IMR-90 (cell line): Measurements from ENCODE around the gene PFDN6.
"Not testable (repeated sequence)": the region's sequence is repeated elsewhere in the genome, so short reads cannot be mapped to it uniquely, and the experiment has no call there.

Source experiments
- BHLHE40 ChIP-seq: fragments of 150-350 bp; IDR thresholded peaks from 2 replicates; pipeline ENCODE4 v1.6.1; 2016; ENCODE audit warnings: mild to moderate bottlenecking, low read depth, low read length
- CHD1 ChIP-seq: IDR thresholded peaks from 2 replicates; pipeline ENCODE4 v1.6.1; 2012; ENCODE audit warnings: low read depth, low read length, improper control_type of control experiment
- CTCF ChIP-seq: conservative IDR thresholded peaks from 2 replicates; pipeline ENCODE4 v1.5.1; 2012; ENCODE audit warnings: mild to moderate bottlenecking, low read depth, low read length, improper control_type of control experiment
- NFE2L2 ChIP-seq: fragments of 150-350 bp; IDR thresholded peaks from 2 replicates; pipeline ENCODE4 v1.6.1; 2016; ENCODE audit warnings: low read depth, mild to moderate bottlenecking, low read length
- POLR2A ChIP-seq: IDR thresholded peaks from 2 replicates; pipeline ENCODE4 v1.6.1; 2012; ENCODE audit warnings: mild to moderate bottlenecking, low read depth, low read length
- RFX5 ChIP-seq: IDR thresholded peaks from 2 replicates; pipeline ENCODE4 v1.8.0; 2012; ENCODE audit warnings: low read depth, mild to moderate bottlenecking, low read length, moderate library complexity
- SMC3 ChIP-seq: fragments of 150-350 bp; IDR thresholded peaks from 2 replicates; pipeline ENCODE4 v1.6.1; 2016; ENCODE audit warnings: low read depth, mild to moderate bottlenecking, antibody characterized with exemption, low read length, moderate library complexity

GRCh38 chr6:33275795-33276580 lies 13.4 kb upstream of the PFDN6 start:
- TF ChIP-seq CTCF, BHLHE40, NFE2L2, CHD1, SMC3, POLR2A, RFX5: not testable (repeated sequence)
